HG02610 (cell line): ENCODE results near the gene TSGA10IP.

Source experiments
- ATAC-seq: cut with Tn5 transposase; IDR thresholded peaks from one replicate; pipeline ENCODE4 v1.9.1; 2021; ENCODE audit warnings: mild to moderate bottlenecking, moderate library complexity; ENCODE audit not compliant: unreplicated experiment

The TSGA10IP gene

GRCh38 chr11:65973439-65974110 lies 28.3 kb downstream of the TSGA10IP start:
- no peak for ATAC-seq

GRCh38 chr11:65975771-65976170 lies 30.5 kb downstream of the TSGA10IP start:
- no peak for ATAC-seq

- no peak for ATAC-seq
These were observed 31.2 kb downstream of the TSGA10IP start for GRCh38 chr11:65976216-65977176.

GRCh38 chr11:65977621-65978390 lies 32.5 kb downstream of the TSGA10IP start:
- no peak for ATAC-seq

GRCh38 chr11:65978391-65979238 lies 33.3 kb downstream of the TSGA10IP start:
- no peak for ATAC-seq

- ATAC-seq: no peak
These were observed 34.0 kb downstream of the TSGA10IP start for GRCh38 chr11:65979261-65979759.

- ATAC-seq: no peak
These were observed 35.9 kb downstream of the TSGA10IP start for GRCh38 chr11:65981101-65981740.

GRCh38 chr11:65981972-65982823 lies 36.9 kb downstream of the TSGA10IP start:
- ATAC-seq: no peak

- ATAC-seq: no peak
These were observed 37.7 kb downstream of the TSGA10IP start for GRCh38 chr11:65982824-65983588.

GRCh38 chr11:65983589-65983987 lies 38.3 kb downstream of the TSGA10IP start:
- ATAC-seq: no peak

- no peak for ATAC-seq
These were observed 42.1 kb downstream of the TSGA10IP start for GRCh38 chr11:65987336-65987735.

GRCh38 chr11:65988791-65989592 lies 43.7 kb downstream of the TSGA10IP start:
- ATAC-seq: peak; percentile 90

- ATAC-seq: no peak
These were observed 46.8 kb downstream of the TSGA10IP start for GRCh38 chr11:65992056-65992455.

- no peak for ATAC-seq
These were observed 52.0 kb downstream of the TSGA10IP start for GRCh38 chr11:65997286-65997685.

- ATAC-seq: peak; percentile 87
These were observed 56.8 kb downstream of the TSGA10IP start, which contains the start of the genes BANF1 and EIF1AD for GRCh38 chr11:66001942-66002647. Gene BANF1, plus strand, starts transcription at chr11:66002503. Its CDS starts 748 bp downstream, at chr11:66003251. Gene EIF1AD, minus strand, starts transcription at chr11:66002157. Its CDS starts 1,768 bp downstream, at chr11:66000389.

GRCh38 chr11:66002648-66003225 lies 57.5 kb downstream of the TSGA10IP start:
- peak; percentile 37 for ATAC-seq
